ENCODE measurements around the gene TMC1.
"Not testable (repeated sequence)": the region's sequence is repeated elsewhere in the genome, so short reads cannot be mapped to it uniquely, and the experiment has no call there.

TMC1 gene

DNA sequence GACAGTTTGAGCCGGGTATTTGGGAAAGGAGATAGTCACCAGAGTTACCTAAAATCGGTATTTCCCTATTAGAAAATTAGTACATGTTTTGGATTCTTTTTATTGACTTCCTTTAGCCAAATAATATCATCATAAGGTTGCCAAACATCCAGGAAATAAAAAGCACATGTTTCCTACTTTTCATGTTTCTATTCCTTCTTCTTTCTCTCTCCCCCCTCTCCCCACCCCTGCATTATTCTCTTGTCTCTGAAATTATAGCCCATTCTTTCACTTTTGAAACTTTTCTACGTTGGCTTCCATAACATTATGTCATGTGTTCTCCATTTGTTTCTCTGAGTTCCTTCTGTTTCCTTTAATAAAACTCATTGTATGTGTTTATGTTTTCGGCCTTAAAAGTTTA, 269.6 kb downstream of the TMC1 start:
- H3K4me1 ChIP-seq (ENCODE audit: control insufficient read depth, insufficient read depth, low read length, poor library complexity, severe bottlenecking) = no peaks in the 10 kb centered on the region
- H3K27ac ChIP-seq (ENCODE audit: insufficient read depth, low read length, poor library complexity, severe bottlenecking) = no peak overlapping the region
- H3K9me3 ChIP-seq (ENCODE audit: control insufficient read depth, low read length) = no peaks in the 10 kb centered on the region
- no peak for DNase-seq
- no peaks in the 10 kb centered on the region for H3K36me3 ChIP-seq (ENCODE audit: control insufficient read depth, insufficient read depth, low read length)
- H3K4me3 ChIP-seq (ENCODE audit: insufficient read depth, low read depth, low read length, poor library complexity, severe bottlenecking) = no peak overlapping the region
- no peaks in the 10 kb centered on the region for H3K27me3 ChIP-seq (replicated peaks; ENCODE audit: control insufficient read depth, insufficient read depth, low read length, poor library complexity, severe bottlenecking)

DNA sequence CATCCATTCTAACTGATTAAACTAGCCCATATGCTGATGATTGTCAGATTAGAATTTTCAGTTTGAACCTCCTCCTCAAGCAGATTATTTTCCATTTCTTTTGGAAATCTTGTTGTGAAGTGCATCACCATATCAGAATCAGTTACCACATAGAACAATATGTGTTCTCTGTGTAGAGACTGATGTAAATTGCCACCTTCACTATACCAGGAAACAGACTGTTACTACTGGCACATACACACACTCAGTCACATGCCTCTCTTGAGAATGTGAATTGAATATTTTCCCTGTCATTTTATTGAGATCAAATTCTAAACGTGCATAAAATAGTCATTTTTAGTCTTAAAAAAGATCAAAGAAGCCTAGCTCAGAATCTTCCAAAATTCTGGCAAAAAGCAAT, 270.0 kb downstream of the TMC1 start:
- H3K36me3 ChIP-seq (ENCODE audit: control insufficient read depth, insufficient read depth, low read length) = no peaks in the 10 kb centered on the region
- no peak overlapping the region for H3K27ac ChIP-seq (ENCODE audit: insufficient read depth, low read length, poor library complexity, severe bottlenecking)
- DNase-seq = no peak
- H3K27me3 ChIP-seq (replicated peaks; ENCODE audit: control insufficient read depth, insufficient read depth, low read length, poor library complexity, severe bottlenecking) = no peaks in the 10 kb centered on the region
- H3K4me1 ChIP-seq (ENCODE audit: control insufficient read depth, insufficient read depth, low read length, poor library complexity, severe bottlenecking) = no peaks in the 10 kb centered on the region
- H3K4me3 ChIP-seq (ENCODE audit: insufficient read depth, low read depth, low read length, poor library complexity, severe bottlenecking) = no peak overlapping the region
- no peaks in the 10 kb centered on the region for H3K9me3 ChIP-seq (ENCODE audit: control insufficient read depth, low read length)

DNA sequence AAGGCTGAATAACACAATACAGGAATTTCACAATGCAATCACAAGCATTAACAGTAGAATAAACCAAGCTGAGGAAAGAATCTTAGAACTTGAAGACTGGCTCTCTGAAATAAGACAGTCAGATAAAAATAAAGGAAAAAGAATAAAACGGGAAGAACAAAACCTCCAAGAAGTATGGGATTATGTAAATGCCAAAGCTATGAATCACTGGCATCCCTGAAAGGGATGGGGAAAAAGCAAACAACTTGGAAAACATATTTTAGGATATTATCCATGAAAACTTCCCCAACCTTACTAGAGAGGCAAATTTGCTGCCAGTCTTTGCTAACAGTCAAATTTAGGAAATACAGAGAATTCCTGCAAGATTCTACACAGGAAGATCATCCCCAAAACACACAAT, 273.5 kb downstream of the TMC1 start:
- H3K4me1 ChIP-seq (ENCODE audit: control insufficient read depth, insufficient read depth, low read length, poor library complexity, severe bottlenecking) = no peaks in the 10 kb centered on the region

DNA sequence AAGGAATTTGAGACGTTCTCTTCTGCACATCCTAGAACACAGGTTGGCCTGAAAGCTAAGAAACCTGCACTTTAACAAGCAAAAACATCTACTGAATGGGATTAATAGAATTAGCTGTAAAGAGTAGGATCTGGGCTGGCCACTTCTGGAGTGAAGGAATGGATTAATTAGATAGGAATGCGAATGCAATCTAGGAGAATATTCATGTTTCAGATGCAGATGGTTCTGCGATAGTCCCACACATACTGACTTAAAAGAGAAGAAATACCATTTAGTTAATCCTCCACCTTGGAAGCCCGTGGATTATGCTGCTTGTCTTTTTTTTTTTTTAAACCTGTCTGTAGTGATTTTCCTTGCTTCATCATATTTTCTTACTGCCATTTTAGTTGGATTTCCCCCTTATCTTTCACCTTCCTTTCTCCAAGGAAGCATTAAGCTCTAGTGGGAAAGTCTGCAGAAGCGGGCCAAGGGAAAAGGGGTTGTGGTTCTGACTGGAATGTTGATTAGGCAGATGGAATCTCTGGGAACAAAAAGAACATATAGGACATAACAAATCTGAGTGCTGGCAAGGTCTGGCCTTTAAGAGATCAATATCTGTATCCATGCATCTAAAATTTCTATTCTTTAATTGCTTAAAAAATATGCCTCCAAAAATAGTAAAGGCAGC, 279.1 kb downstream of the TMC1 start:
- Histone ChIP-seq H3K9me3 (ENCODE audit: control insufficient read depth, low read length) (no peaks in the 10 kb centered on the region), H3K4me3 (ENCODE audit: insufficient read depth, low read depth, low read length, poor library complexity, severe bottlenecking) (no peak overlapping the region), H3K36me3 (ENCODE audit: control insufficient read depth, insufficient read depth, low read length) (no peaks in the 10 kb centered on the region), H3K4me1 (ENCODE audit: control insufficient read depth, insufficient read depth, low read length, poor library complexity, severe bottlenecking) (no peaks in the 10 kb centered on the region), H3K27ac (ENCODE audit: insufficient read depth, low read length, poor library complexity, severe bottlenecking) (no peak overlapping the region), H3K27me3 (replicated peaks; ENCODE audit: control insufficient read depth, insufficient read depth, low read length, poor library complexity, severe bottlenecking) (no peaks in the 10 kb centered on the region)
- no peak for DNase-seq

More for the DNA sequence above, 273.5 kb downstream of the TMC1 start:
- Histone ChIP-seq H3K4me3 (ENCODE audit: insufficient read depth, low read depth, low read length, poor library complexity, severe bottlenecking) (no peak overlapping the region), H3K27me3 (replicated peaks; ENCODE audit: control insufficient read depth, insufficient read depth, low read length, poor library complexity, severe bottlenecking) (no peaks in the 10 kb centered on the region), H3K9me3 (ENCODE audit: control insufficient read depth, low read length) (no peaks in the 10 kb centered on the region), H3K27ac (ENCODE audit: insufficient read depth, low read length, poor library complexity, severe bottlenecking) (no peak overlapping the region), H3K36me3 (ENCODE audit: control insufficient read depth, insufficient read depth, low read length) (no peaks in the 10 kb centered on the region)
- DNase-seq = no peak

DNA sequence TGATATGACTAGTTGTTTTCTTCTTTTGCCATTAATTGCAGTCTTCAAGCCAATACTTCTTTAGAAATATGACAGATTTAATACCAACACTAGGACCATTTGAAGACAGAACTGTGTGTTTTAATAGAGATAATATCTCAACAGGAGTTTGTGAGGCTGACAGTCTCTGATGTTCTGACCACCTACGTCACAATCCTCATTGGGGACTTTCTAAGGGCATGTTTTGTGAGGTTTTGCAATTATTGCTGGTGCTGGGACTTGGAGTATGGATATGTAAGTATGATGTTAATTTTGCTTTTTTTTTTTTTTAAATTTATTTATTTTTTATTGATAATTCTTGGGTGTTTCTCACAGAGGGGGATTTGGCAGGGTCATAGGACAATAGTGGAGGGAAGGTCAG, 283.8 kb downstream of the TMC1 start:
- H3K4me3 ChIP-seq (ENCODE audit: insufficient read depth, low read depth, low read length, poor library complexity, severe bottlenecking) = no peak overlapping the region
- H3K27me3 ChIP-seq (replicated peaks; ENCODE audit: control insufficient read depth, insufficient read depth, low read length, poor library complexity, severe bottlenecking) = no peaks in the 10 kb centered on the region
- H3K4me1 ChIP-seq (ENCODE audit: control insufficient read depth, insufficient read depth, low read length, poor library complexity, severe bottlenecking) = no peaks in the 10 kb centered on the region
- no peak for DNase-seq
- H3K27ac ChIP-seq (ENCODE audit: insufficient read depth, low read length, poor library complexity, severe bottlenecking) = no peak overlapping the region
- no peaks in the 10 kb centered on the region for H3K36me3 ChIP-seq (ENCODE audit: control insufficient read depth, insufficient read depth, low read length)
- no peaks in the 10 kb centered on the region for H3K9me3 ChIP-seq (ENCODE audit: control insufficient read depth, low read length)

DNA sequence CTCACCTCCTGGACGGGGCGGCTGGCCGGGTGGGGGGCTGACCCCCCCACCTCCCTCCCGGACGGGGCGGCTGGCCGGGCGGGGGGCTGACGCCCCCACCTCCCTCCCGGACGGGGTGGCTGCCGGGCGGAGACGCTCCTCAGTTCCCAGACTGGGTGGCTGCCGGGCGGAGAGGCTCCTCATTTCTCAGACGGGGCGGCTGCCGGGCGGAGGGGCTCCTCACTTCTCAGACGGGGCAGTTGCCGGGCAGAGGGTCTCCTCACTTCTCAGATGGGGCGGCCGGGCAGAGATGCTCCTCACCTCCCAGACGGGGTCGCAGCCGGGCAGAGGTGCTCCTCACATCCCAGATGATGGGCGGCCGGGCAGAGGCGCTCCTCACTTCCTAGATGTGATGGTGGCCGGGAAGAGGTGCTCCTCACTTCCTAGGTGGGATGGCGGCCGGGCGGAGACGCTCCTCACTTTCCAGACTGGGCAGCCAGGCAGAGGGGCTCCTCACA, 285.0 kb downstream of the TMC1 start:
- not testable (repeated sequence) for H3K4me1 ChIP-seq (ENCODE audit: control insufficient read depth, insufficient read depth, low read length, poor library complexity, severe bottlenecking); H3K27ac ChIP-seq (ENCODE audit: insufficient read depth, low read length, poor library complexity, severe bottlenecking); H3K36me3 ChIP-seq (ENCODE audit: control insufficient read depth, insufficient read depth, low read length); H3K27me3 ChIP-seq (replicated peaks; ENCODE audit: control insufficient read depth, insufficient read depth, low read length, poor library complexity, severe bottlenecking); DNase-seq; H3K9me3 ChIP-seq (ENCODE audit: control insufficient read depth, low read length); H3K4me3 ChIP-seq (ENCODE audit: insufficient read depth, low read depth, low read length, poor library complexity, severe bottlenecking)

DNA sequence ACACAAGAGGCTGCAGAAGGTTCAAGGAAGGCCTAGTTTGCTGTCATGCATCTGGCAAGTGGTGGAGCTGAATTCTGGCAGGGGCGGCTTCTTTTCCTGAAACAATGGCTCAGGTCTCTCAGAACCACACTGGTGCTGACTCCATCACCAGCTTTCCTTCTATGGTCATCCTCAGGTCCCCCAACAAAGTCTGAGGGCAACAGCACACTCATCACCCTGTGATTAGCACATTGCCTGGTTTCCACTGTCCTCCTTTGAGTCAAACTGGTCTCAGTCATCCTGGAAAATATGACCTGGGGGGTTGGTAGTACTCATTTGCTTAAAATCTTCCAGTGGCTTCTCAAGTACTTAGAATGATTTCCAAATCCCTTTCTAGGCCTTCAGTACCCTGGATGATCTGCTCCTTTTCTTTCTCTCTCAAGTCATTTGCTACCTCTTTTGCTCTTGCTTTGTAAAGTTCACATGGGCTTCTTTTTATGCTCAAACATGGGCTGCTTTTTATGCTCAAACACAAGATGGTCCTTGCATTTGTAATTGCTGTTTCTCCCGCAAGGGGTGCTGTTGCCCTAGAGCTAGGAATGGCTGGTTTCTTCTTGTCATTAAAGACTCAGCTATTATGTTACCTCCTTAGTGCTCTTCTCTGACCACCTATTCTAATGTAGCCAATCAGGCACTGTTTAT, 286.5 kb downstream of the TMC1 start:
- DNase-seq = no peak
- no peaks in the 10 kb centered on the region for H3K36me3 ChIP-seq (ENCODE audit: control insufficient read depth, insufficient read depth, low read length)
- H3K27me3 ChIP-seq (replicated peaks; ENCODE audit: control insufficient read depth, insufficient read depth, low read length, poor library complexity, severe bottlenecking) = no peaks in the 10 kb centered on the region
- no peaks in the 10 kb centered on the region for H3K9me3 ChIP-seq (ENCODE audit: control insufficient read depth, low read length)
- no peaks in the 10 kb centered on the region for H3K4me1 ChIP-seq (ENCODE audit: control insufficient read depth, insufficient read depth, low read length, poor library complexity, severe bottlenecking)
- no peak overlapping the region for H3K27ac ChIP-seq (ENCODE audit: insufficient read depth, low read length, poor library complexity, severe bottlenecking)
- H3K4me3 ChIP-seq (ENCODE audit: insufficient read depth, low read depth, low read length, poor library complexity, severe bottlenecking) = no peak overlapping the region

DNA sequence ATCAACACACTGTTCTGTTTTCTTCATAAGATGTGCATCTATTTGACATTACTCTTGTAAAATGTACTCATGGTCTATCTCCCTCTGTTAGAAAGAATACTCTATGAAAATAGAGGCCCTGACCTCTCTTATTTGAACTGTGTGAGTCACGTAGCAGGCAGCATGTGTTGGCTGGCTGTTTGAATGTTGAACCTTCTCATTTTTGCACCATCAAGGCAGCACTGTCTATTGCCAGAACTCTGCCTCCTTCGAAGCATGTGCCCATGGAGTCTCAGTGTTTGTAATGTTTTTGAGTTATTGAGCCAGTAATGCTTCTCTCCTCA, 287.0 kb downstream of the TMC1 start:
- Histone ChIP-seq H3K4me3 (ENCODE audit: insufficient read depth, low read depth, low read length, poor library complexity, severe bottlenecking) (no peak overlapping the region), H3K4me1 (ENCODE audit: control insufficient read depth, insufficient read depth, low read length, poor library complexity, severe bottlenecking) (no peaks in the 10 kb centered on the region), H3K9me3 (ENCODE audit: control insufficient read depth, low read length) (no peaks in the 10 kb centered on the region), H3K27me3 (replicated peaks; ENCODE audit: control insufficient read depth, insufficient read depth, low read length, poor library complexity, severe bottlenecking) (no peaks in the 10 kb centered on the region), H3K27ac (ENCODE audit: insufficient read depth, low read length, poor library complexity, severe bottlenecking) (no peak overlapping the region), H3K36me3 (ENCODE audit: control insufficient read depth, insufficient read depth, low read length) (no peaks in the 10 kb centered on the region)
- no peak for DNase-seq

DNA sequence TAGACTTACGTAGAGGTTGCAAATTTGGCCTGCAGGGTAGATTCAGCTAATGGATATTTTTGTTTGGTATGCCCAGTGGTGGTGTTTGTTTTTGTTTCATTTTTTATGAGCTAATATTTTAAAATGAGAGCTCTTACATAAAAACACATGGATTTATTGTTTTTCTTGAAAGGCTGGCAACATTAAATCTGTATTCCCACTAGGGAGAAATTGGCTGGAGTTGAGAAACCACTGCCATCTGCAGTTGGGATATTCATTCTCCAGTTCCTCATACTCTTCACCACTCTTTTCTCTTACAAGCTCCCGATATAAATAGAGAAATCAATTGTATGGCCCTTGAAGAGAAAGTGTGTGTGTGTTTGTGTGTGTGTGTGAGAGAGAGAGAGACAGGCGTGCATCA, 288.2 kb downstream of the TMC1 start:
- no peak overlapping the region for H3K4me3 ChIP-seq (ENCODE audit: insufficient read depth, low read depth, low read length, poor library complexity, severe bottlenecking)

DNA sequence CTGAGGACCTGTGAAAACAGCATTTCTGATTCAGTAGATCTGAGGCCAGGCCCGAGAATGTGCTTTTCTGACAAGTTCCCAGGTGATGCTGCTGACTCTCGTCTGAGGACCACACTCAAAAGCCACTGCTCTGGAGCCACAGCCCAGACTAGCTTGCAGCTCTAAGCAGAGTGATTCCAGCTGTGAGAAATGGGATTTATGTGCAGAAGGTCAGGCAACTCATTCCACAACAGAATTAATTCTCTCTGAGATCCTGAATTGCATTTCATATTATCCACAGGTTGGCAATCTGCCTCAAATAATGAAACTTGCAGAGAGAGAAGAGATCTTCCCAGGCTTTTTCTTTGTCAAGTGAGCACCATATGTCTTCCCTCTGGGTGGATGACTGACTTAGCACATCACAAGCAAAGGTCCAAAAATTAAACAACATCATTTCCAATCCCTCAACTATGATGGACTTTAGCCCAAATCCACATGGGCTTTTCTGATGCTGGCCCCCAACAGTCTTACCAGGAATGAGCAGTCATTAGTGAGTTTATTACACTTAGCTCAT, 291.2 kb downstream of the TMC1 start:
- no peak for DNase-seq
- H3K9me3 ChIP-seq (ENCODE audit: control insufficient read depth, low read length) = no peaks in the 10 kb centered on the region
- H3K36me3 ChIP-seq (ENCODE audit: control insufficient read depth, insufficient read depth, low read length) = no peaks in the 10 kb centered on the region
- H3K27ac ChIP-seq (ENCODE audit: insufficient read depth, low read length, poor library complexity, severe bottlenecking) = no peak overlapping the region
- H3K4me3 ChIP-seq (ENCODE audit: insufficient read depth, low read depth, low read length, poor library complexity, severe bottlenecking) = no peak overlapping the region
- H3K27me3 ChIP-seq (replicated peaks; ENCODE audit: control insufficient read depth, insufficient read depth, low read length, poor library complexity, severe bottlenecking) = no peaks in the 10 kb centered on the region
- H3K4me1 ChIP-seq (ENCODE audit: control insufficient read depth, insufficient read depth, low read length, poor library complexity, severe bottlenecking) = no peaks in the 10 kb centered on the region

More for the DNA sequence above, 288.2 kb downstream of the TMC1 start:
- Histone ChIP-seq H3K27me3 (replicated peaks; ENCODE audit: control insufficient read depth, insufficient read depth, low read length, poor library complexity, severe bottlenecking) (no peaks in the 10 kb centered on the region), H3K36me3 (ENCODE audit: control insufficient read depth, insufficient read depth, low read length) (no peaks in the 10 kb centered on the region), H3K4me1 (ENCODE audit: control insufficient read depth, insufficient read depth, low read length, poor library complexity, severe bottlenecking) (no peaks in the 10 kb centered on the region), H3K27ac (ENCODE audit: insufficient read depth, low read length, poor library complexity, severe bottlenecking) (no peak overlapping the region), H3K9me3 (ENCODE audit: control insufficient read depth, low read length) (no peaks in the 10 kb centered on the region)
- no peak for DNase-seq

All from effector memory CD4-positive, alpha-beta T cell (primary cell).